Activated B cell treated with CpG ODN at 0.5 μM for 24 hours (primary cell): ENCODE measurements around the gene ESRRA. TPM values are rescaled to one million over a fixed set of nuclear protein-coding genes. Genes with fewer than 3 reads are reported as not detected.

Source experiments
- ATAC-seq: fragments of 200-7000 bp; cut with Tn5 transposase; one replicate; pipeline ENCODE4 v1.10.0; 2021; ENCODE audit warnings: low read depth, mild to moderate bottlenecking, moderate library complexity
- CTCF ChIA-PET: fragments of 350-600 bp; sonication (Branson Sonifier 250); formaldehyde crosslinking; loops from one replicate; lab custom pipeline; 2021; ENCODE audit warnings: antibody characterized with exemption; lab: Charles Lee
- POLR2A ChIA-PET: fragments of 350-600 bp; sonication (Branson Sonifier 250); formaldehyde crosslinking; loops from one replicate; lab custom pipeline; 2021; ENCODE audit warnings: antibody characterized with exemption; lab: Charles Lee
- DNase-seq: peaks from one replicate; pipeline ENCODE4 v3.0.0; 2022
- H3K27ac Mint-ChIP-seq: one replicate; pipeline ENCODE4 v1.8.0; 2020; ENCODE audit warnings: mixed read lengths
- H3K27me3 Mint-ChIP-seq: one replicate; pipeline ENCODE4 v1.8.0; 2021; ENCODE audit warnings: mixed read lengths
- H3K36me3 Mint-ChIP-seq: one replicate; pipeline ENCODE4 v1.8.0; 2021; ENCODE audit warnings: low read depth, mixed read lengths
- H3K4me1 Mint-ChIP-seq: one replicate; pipeline ENCODE4 v1.8.0; 2021; ENCODE audit warnings: mixed read lengths
- H3K4me3 Mint-ChIP-seq: one replicate; pipeline ENCODE4 v1.8.0; 2020; ENCODE audit warnings: mild to moderate bottlenecking, mixed read lengths
- H3K9me3 Mint-ChIP-seq: one replicate; pipeline ENCODE4 v1.8.0; 2020; ENCODE audit warnings: mixed read lengths
- intact Hi-C: fragments of 100-400 bp; cut with micrococcal nuclease; formaldehyde crosslinking; loops from one replicate; pipeline ENCODE4 v1.15.1; 2024
- total RNA-seq: library from RNA; stranded (reverse); gene quantifications from 2 replicates; pipeline ENCODE4 v1.2.3, GENCODE V29; 2022
- TF ChIP-seq, protein P1 (sequence below): fragments of 200-600 bp; IDR thresholded peaks from one replicate; pipeline ENCODE4 v1.8.0; 2022; ENCODE audit warnings: antibody characterized with exemption, mild to moderate bottlenecking

The ESRRA gene
- total RNA-seq, 1 donor from 2014 or later: 48.3 TPM

DNA sequence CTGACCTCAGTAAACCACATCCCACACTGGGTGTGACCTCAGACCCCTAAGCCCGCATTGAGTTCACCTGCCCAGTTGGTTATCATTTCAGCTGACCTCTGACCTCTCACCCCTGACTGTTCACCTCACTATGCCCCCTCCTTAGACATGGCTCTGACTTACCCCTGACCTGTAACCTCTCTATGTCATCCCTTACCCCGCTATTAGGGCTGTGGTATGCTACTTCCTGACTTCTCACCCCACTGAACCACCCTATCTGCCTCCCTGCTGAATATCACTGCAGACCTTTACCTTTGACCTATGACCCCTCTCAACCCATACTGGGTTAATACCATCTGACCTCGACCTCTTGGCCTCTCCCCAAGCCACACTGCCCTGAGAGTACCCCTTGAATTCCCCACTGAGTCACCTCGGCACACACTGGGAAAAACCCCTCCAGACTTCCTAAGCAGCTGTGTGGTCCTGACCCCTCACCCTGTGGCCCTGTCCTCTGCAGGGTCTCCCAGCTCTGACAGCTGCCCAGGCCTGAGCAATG is 45.7 kb upstream of the ESRRA start:
- TF ChIP-seq, protein P1, sequence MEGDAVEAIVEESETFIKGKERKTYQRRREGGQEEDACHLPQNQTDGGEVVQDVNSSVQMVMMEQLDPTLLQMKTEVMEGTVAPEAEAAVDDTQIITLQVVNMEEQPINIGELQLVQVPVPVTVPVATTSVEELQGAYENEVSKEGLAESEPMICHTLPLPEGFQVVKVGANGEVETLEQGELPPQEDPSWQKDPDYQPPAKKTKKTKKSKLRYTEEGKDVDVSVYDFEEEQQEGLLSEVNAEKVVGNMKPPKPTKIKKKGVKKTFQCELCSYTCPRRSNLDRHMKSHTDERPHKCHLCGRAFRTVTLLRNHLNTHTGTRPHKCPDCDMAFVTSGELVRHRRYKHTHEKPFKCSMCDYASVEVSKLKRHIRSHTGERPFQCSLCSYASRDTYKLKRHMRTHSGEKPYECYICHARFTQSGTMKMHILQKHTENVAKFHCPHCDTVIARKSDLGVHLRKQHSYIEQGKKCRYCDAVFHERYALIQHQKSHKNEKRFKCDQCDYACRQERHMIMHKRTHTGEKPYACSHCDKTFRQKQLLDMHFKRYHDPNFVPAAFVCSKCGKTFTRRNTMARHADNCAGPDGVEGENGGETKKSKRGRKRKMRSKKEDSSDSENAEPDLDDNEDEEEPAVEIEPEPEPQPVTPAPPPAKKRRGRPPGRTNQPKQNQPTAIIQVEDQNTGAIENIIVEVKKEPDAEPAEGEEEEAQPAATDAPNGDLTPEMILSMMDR: no peak
- Mint-ChIP-seq H3K27ac (peak overlapping the region; percentile 6), H3K4me1 (peaks cover 11% of the 10 kb centered on the region), H3K9me3 (no peaks in the 10 kb centered on the region), H3K4me3 (no peak overlapping the region), H3K27me3 (no peaks in the 10 kb centered on the region), H3K36me3 (peaks cover 11% of the 10 kb centered on the region)
- POLR2A ChIA-PET: interaction anchor here (0.6 to 0.9 kb wide), 3 partner anchors 46 to 515 kb away, joined by 3 to 4 read pairs (median 3); partner anchors contain the start of gene ESRRA
- ATAC-seq: peak; percentile 28
- intact Hi-C loops: no loop called here
- no peak for DNase-seq
- CTCF ChIA-PET: no interaction called here

DNA sequence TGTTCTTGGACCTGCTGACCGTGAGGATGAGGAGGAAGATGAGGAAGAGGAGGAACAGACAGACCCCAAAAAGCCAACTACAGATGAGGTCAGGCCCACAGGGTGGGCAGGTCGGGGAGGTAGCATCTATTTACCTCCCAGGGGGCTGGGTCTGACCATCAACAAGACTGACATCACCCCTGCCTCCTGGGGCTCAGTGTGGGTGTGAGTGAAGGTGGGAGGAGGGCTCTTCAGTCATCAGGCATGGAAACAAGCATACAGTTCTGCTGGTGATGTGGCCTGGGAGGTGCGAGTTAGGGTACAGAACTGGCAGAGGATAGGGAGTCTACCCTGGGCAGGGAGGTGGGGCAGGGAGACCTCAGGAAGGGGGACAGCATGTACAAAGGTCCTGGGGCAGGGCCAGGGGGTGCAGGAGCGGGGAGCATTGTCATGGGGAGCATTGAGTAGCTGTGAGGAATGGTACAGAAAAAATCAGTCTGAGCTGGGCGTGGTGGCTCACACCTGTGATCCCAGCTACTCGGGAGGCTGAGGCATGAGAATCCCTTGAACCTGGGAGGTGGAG is 45.1 kb upstream of the ESRRA start:
- ATAC-seq: peak; percentile 45
- H3K27ac Mint-ChIP-seq: peak overlapping the region; percentile 25

DNA sequence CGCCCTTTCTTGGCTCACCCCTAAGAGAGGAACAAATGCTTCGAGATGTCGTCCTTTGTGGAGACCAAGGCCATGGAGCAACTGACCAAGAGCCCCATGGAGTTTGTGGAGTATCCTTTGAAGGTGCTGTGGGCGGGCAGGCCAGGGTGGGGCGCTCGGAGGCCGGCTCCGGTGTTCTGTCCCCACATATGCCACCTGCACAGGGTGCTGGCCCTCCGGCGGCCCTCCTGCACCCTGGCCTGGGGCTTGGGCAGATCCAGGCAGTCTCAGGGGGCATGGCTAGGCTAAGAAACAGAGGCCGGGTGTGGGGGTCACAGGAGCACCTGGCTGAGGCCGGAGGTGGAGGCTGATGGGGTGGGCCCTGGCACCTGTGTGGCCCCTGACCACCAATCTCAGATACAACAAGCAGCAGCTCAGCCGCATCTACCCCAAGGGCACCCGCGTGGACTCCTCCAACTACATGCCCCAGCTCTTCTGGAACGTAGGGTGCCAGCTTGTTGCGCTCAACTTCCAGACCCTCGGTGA is 43.7 kb upstream of the ESRRA start:
- H3K9me3 Mint-ChIP-seq: no peaks in the 10 kb centered on the region
- intact Hi-C loops: no loop called here
- peaks cover 9% of the 10 kb centered on the region for H3K36me3 Mint-ChIP-seq
- H3K27me3 Mint-ChIP-seq: no peaks in the 10 kb centered on the region
- TF ChIP-seq, protein P1: no peak
- no peak overlapping the region for H3K27ac Mint-ChIP-seq
- DNase-seq (no peak), ATAC-seq (no peak)
- peaks cover 13% of the 10 kb centered on the region for H3K4me1 Mint-ChIP-seq
- CTCF ChIA-PET: no interaction called here
- POLR2A ChIA-PET: interaction anchor here (0.8 kb wide), 1 partner anchor 10 kb away, joined by 3 read pairs; no protein-coding TSS in a partner anchor
- no peak overlapping the region for H3K4me3 Mint-ChIP-seq

More for the DNA sequence above, 45.1 kb upstream of the ESRRA start:
- Mint-ChIP-seq H3K9me3 (no peaks in the 10 kb centered on the region), H3K4me1 (peaks cover 11% of the 10 kb centered on the region), H3K36me3 (peaks cover 11% of the 10 kb centered on the region), H3K4me3 (no peak overlapping the region), H3K27me3 (no peaks in the 10 kb centered on the region)
- POLR2A ChIA-PET: interaction anchor here (0.6 to 0.9 kb wide), 3 partner anchors 34 to 515 kb away, joined by 3 to 5 read pairs (median 3); partner anchors contain the start of gene ESRRA
- CTCF ChIA-PET: no interaction called here
- no peak for DNase-seq
- intact Hi-C loops: no loop called here
- TF ChIP-seq, protein P1: no peak

DNA sequence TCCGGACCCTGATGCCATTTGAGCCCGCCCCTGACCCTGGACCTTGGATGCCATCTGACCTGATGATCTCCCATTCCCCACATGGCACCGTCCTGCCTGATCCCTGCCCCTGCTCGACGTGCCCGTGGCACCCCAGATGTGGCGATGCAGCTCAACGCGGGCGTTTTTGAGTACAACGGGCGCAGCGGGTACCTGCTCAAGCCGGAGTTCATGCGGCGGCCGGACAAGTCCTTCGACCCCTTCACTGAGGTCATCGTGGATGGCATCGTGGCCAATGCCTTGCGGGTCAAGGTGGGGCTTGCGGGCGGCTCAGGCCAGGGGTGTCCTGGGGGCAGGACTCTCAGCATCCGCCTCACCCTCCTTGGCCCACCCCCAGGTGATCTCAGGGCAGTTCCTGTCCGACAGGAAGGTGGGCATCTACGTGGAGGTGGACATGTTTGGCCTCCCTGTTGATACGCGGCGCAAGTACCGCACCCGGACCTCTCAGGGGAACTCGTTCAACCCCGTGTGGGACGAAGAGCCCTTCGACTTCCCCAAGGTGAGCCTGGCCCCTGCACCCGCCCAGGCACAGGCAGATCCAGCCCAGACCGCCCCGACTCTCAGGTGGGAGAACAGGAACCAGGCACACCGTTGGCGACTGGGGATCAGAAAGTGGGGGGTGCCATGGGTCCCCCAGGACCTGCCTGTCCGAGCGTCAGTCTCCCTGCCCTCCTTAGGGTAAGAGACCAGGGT is 42.9 kb upstream of the ESRRA start:
- POLR2A ChIA-PET: interaction anchor here (0.8 kb wide), 1 partner anchor 9 kb away, joined by 3 read pairs; no protein-coding TSS in a partner anchor
- TF ChIP-seq, protein P1: no peak
- Mint-ChIP-seq H3K36me3 (peaks cover 8% of the 10 kb centered on the region), H3K9me3 (no peaks in the 10 kb centered on the region), H3K4me3 (no peak overlapping the region), H3K27ac (no peak overlapping the region), H3K4me1 (peaks cover 13% of the 10 kb centered on the region), H3K27me3 (no peaks in the 10 kb centered on the region)
- ATAC-seq (no peak), DNase-seq (no peak)
- intact Hi-C loops: no loop called here
- CTCF ChIA-PET: no interaction called here
